Endothelial cell of umbilical vein (primary cell): ENCODE results near the gene EFTUD2. TPM values are rescaled to one million over a fixed set of nuclear protein-coding genes. Genes with fewer than 3 reads are reported as not detected.

Experiments used
- BruUV-seq: library from RNA; stranded (reverse); fragments of 400-500 nt; replicated peaks from 2 replicates; lab custom pipeline; 2021; lab: Mats Ljungman, UMichigan
- CTCF ChIA-PET: fragments of 300-600, 350-600 bp; sonication (Branson Sonifier 250); formaldehyde crosslinking; loops from one replicate; lab custom pipeline; 2021; ENCODE audit warnings: antibody characterized with exemption, inconsistent platforms; lab: Charles Lee
- POLR2A ChIA-PET: fragments of 300-600, 350-600 bp; sonication (Branson Sonifier 250); formaldehyde crosslinking; loops from one replicate; lab custom pipeline; 2021; ENCODE audit warnings: antibody characterized with exemption, inconsistent platforms; lab: Charles Lee
- DNase-seq: peaks from one replicate; pipeline ENCODE4 v3.0.0-alpha.2; 2011; ENCODE audit warnings: low read depth, low spot score
- FAIRE-seq: peaks from 2 replicates; lab custom pipeline; 2011; peaks lifted over from hg19 to GRCh38; lab: Jason Lieb, UNC
- H2AFZ ChIP-seq: 2 replicates; pipeline ENCODE4 v1.6.0; 2012; ENCODE audit warnings: low read depth, low read length, control low read depth, inconsistent platforms
- H3K27ac ChIP-seq: 2 replicates; pipeline ENCODE4 v1.5.1; 2011; ENCODE audit warnings: low read depth, mild to moderate bottlenecking, control low read depth, low read length, moderate library complexity; ENCODE audit not compliant: insufficient read depth
- H3K27me3 ChIP-seq, 2 experiments: 2 replicates each; pipeline versions ENCODE4 v1.6.0 to v1.6.1; 2011; ENCODE audit warnings: low read length in 2 of 2, mixed read lengths in 1 of 2; ENCODE audit not compliant: control insufficient read depth in 2 of 2, insufficient read depth in 2 of 2
- H3K36me3 ChIP-seq, 2 experiments: 2 replicates in 1 of 2; 3 replicates in 1 of 2; pipeline ENCODE4 v1.5.1; 2011; ENCODE audit warnings: low read length in 2 of 2, mild to moderate bottlenecking in 1 of 2, moderate library complexity in 1 of 2; ENCODE audit not compliant: control insufficient read depth in 2 of 2, insufficient read depth in 2 of 2; ENCODE audit errors: extremely low read depth in 1 of 2
- H3K4me1 ChIP-seq: 3 replicates; pipeline ENCODE4 v1.5.1; 2011; ENCODE audit warnings: mild to moderate bottlenecking, low read length; ENCODE audit not compliant: control insufficient read depth, insufficient read depth; ENCODE audit errors: extremely low read depth
- H3K4me2 ChIP-seq: 2 replicates; pipeline ENCODE4 v1.6.1; 2011; ENCODE audit warnings: low read length, control low read depth, mixed read lengths; ENCODE audit not compliant: insufficient read depth
- H3K4me3 ChIP-seq, 3 experiments: fragments of 200-600 bp in 1 of 3; sonication (generic), shearing (Covaris generic) in 1 of 3; replicated peaks in 1 of 3; 2 replicates each; pipeline ENCODE4 v1.5.1; 2011 to 2016; ENCODE audit warnings: control low read depth in 3 of 3, low read length in 3 of 3, mild to moderate bottlenecking in 2 of 3, inconsistent platforms in 1 of 3, low read depth in 1 of 3, moderate library complexity in 1 of 3; ENCODE audit not compliant: insufficient read depth in 1 of 3
- H3K79me2 ChIP-seq: 2 replicates; pipeline ENCODE4 v1.6.0; 2012; ENCODE audit warnings: low read length, inconsistent platforms; ENCODE audit not compliant: control insufficient read depth, insufficient read depth
- H3K9ac ChIP-seq: replicated peaks from 2 replicates; pipeline ENCODE3; 2011; ENCODE audit warnings: low read length, control low read depth; ENCODE audit not compliant: insufficient read depth; ENCODE audit errors: extremely low read depth
- H3K9me1 ChIP-seq: replicated peaks from 3 replicates; pipeline ENCODE4 v1.6.0; 2011; ENCODE audit warnings: mild to moderate bottlenecking, low read length; ENCODE audit not compliant: control insufficient read depth, insufficient read depth; ENCODE audit errors: extremely low read depth
- H3K9me3 ChIP-seq: replicated peaks from 2 replicates; pipeline ENCODE4 v1.5.1; 2012; ENCODE audit warnings: low read length, inconsistent platforms; ENCODE audit not compliant: control insufficient read depth, insufficient read depth
- H4K20me1 ChIP-seq: replicated peaks from 2 replicates; pipeline ENCODE3; 2011; ENCODE audit warnings: mild to moderate bottlenecking, low read length; ENCODE audit not compliant: control insufficient read depth, insufficient read depth; ENCODE audit errors: extremely low read depth
- CTCF ChIP-seq, 2 donors: IDR thresholded peaks; 1 replicate in 1 of 2; 2 replicates in 1 of 2; pipeline ENCODE4 v1.5.1; 2011; ENCODE audit warnings: low read length in 2 of 2, mild to moderate bottlenecking in 2 of 2, moderate library complexity in 2 of 2, control low read depth in 1 of 2, inconsistent platforms in 1 of 2, low read depth in 1 of 2; ENCODE audit not compliant: insufficient read depth in 1 of 2; ENCODE audit errors: extremely low read depth in 1 of 2
- EZH2 ChIP-seq: IDR thresholded peaks from 2 replicates; pipeline ENCODE4 v1.6.1; 2012; ENCODE audit warnings: borderline replicate concordance, low read depth, mild to moderate bottlenecking, moderate library complexity, low read length, inconsistent platforms; ENCODE audit not compliant: severe bottlenecking
- FOS ChIP-seq: IDR thresholded peaks from 2 replicates; pipeline ENCODE4 v1.6.1; 2011; ENCODE audit warnings: mild to moderate bottlenecking, low read length, moderate library complexity, borderline replicate concordance; ENCODE audit not compliant: insufficient read depth
- GATA2 ChIP-seq: IDR thresholded peaks from 2 replicates; pipeline ENCODE4 v1.7.0; 2011; ENCODE audit warnings: low read depth, mild to moderate bottlenecking, moderate library complexity, mixed read lengths, low read length; ENCODE audit not compliant: insufficient read length, insufficient read depth
- JUN ChIP-seq: IDR thresholded peaks from 2 replicates; pipeline ENCODE4 v1.6.1; 2011; ENCODE audit warnings: borderline replicate concordance, low read depth; ENCODE audit not compliant: insufficient read length, insufficient read depth
- MYC ChIP-seq: IDR thresholded peaks from one replicate; pipeline ENCODE4 v1.6.1; 2011; ENCODE audit warnings: mild to moderate bottlenecking, low read depth, low read length
- POLR2A ChIP-seq: IDR thresholded peaks from 2 replicates; pipeline ENCODE4 v1.6.1; 2012; ENCODE audit warnings: low read depth, mild to moderate bottlenecking, control low read depth, low read length
- POLR2AphosphoS5 ChIP-seq: IDR thresholded peaks from 2 replicates; pipeline ENCODE4 v1.6.1; 2012; ENCODE audit warnings: low read depth, mild to moderate bottlenecking, control low read depth, low read length, moderate library complexity; ENCODE audit not compliant: insufficient read depth
- dilution Hi-C: fragments of 300-500 bp; cut with MboI; formaldehyde crosslinking; loops from one replicate; pipeline ENCODE4 v1.15.0; 2019; ENCODE audit warnings: low sequenced_read_pairs; ENCODE audit not compliant: extremely low pct_ligation_motif_present
- intact Hi-C: fragments of 100-400 bp; cut with micrococcal nuclease; formaldehyde crosslinking; loops from one replicate; pipeline ENCODE4 v1.10.0; 2022
- polyA plus RNA-seq, 4 experiments: library from polyadenylated mRNA; depleted of rRNA in 3 of 4; stranded (reverse) in 3 of 4; unstranded in 1 of 4; fragments of >200 nt; gene quantifications; 2 replicates each; pipeline versions ENCODE4 v1.2.1 to v1.2.3, GENCODE V29; 2011 to 2012; ENCODE audit warnings: missing spikeins in 1 of 4
- total RNA-seq: library from RNA; stranded (reverse); gene quantifications from 2 replicates; pipeline ENCODE4 v1.2.3, GENCODE V29; 2021
- TF ChIP-seq, protein P1 (sequence below): IDR thresholded peaks from 2 replicates; pipeline ENCODE4 v1.6.1; 2011; ENCODE audit not compliant: insufficient read depth, insufficient read length

The EFTUD2 gene
- total and polyA plus RNA-seq, 2 donors (not counting 3 experiments of a cell fraction or from before 2014, with no cell fraction given): 125 to 170 TPM

DNA sequence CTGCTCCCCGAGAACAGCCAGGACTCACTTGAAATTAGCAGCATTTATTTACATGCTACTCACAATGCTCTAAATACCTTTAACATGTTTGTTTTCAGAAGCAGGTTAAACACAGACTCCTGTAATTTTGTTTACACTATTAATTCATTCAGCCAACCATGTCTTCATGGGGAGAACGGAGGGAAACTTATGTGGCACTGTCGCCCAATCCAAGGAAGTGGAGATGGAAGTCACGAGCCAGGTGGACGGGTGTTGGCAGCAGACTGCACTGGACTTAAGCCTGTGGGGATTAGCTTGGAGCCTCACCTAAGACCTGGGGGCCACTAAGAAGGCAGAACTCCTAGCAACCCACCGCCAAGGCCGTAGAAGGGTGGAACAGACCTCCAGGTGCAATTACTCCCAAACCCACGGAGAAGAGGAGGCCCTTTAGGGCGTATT is 24.9 kb upstream of the EFTUD2 start:
- Histone ChIP-seq H3K27ac (no peak overlapping the region), H3K9me3 (no peaks in the 10 kb centered on the region), H3K27me3 (peaks cover 0 to 11% of the 10 kb centered on the region in 2 experiments), H3K79me2 (no peaks in the 10 kb centered on the region), H2AFZ (no peak overlapping the region), H3K4me1 (no peaks in the 10 kb centered on the region), H3K36me3 (peaks cover 5 to 14% of the 10 kb centered on the region in 2 experiments), H3K4me3 (no peak overlapping the region), H3K9ac (no peak overlapping the region), H4K20me1 (no peaks in the 10 kb centered on the region), H3K9me1 (no peaks in the 10 kb centered on the region), H3K4me2 (no peak overlapping the region)
- POLR2A ChIA-PET: no interaction called here
- intact Hi-C loops: no loop called here
- FAIRE-seq: no peak
- DNase-seq: no peak
- dilution Hi-C loops: no loop called here
- CTCF ChIA-PET: interaction anchor here (9.9 kb wide), 1 partner anchor 96 kb away, joined by 331 read pairs; no protein-coding TSS in a partner anchor
- no TSS peak for BruUV-seq
- TF ChIP-seq POLR2A: no peak
- no peak for TF ChIP-seq JUN
- no peak for TF ChIP-seq GATA2
- no peak for TF ChIP-seq EZH2
- no peak for TF ChIP-seq FOS
- no peak for TF ChIP-seq POLR2AphosphoS5
- TF ChIP-seq MYC: no peak
- TF ChIP-seq CTCF (IDR thresholded peaks at IDR 0.05; ENCODE audit: extremely low read depth in 1 of 2, insufficient read depth in 1 of 2, low read depth in 1 of 2, low read length in 2 of 2): no peak
- TF ChIP-seq, protein P1, sequence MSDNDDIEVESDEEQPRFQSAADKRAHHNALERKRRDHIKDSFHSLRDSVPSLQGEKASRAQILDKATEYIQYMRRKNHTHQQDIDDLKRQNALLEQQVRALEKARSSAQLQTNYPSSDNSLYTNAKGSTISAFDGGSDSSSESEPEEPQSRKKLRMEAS: no peak
